PC-9 (cell line): ENCODE measurements around the gene CFAP20DC.

Experiments
- EZH2 ChIP-seq: fragments of 200-600 bp; sonication (generic); IDR thresholded peaks from 2 replicates; pipeline ENCODE4 v1.8.0; 2017; ENCODE audit warnings: antibody characterized with exemption, low read depth
- TF ChIP-seq, protein P1 (sequence below): fragments of 200-600 bp; sonication (generic); conservative IDR thresholded peaks from 2 replicates; pipeline ENCODE4 v1.6.1; 2017; ENCODE audit warnings: mixed run types, antibody characterized with exemption, mild to moderate bottlenecking, moderate library complexity

DNA sequence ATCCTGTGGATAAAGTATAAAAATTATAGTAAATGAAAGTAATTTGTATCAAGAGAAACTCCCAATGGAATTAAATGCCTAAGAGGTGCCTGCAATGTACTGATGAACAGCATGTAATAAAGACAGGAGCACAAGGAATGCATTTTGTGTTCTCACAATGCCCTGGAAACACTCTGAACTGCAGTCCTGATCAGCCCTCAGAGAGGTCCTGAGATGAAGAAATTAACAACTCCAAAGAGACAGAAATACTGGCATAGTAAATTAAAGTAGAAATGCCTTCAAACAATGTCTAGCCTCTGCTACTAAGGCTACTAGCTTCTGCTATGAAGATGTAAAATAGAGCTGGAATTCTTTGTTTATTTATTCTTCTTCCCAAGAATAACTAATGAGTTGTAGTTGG is 59.9 kb downstream of the CFAP20DC start:
- TF ChIP-seq, protein P1, sequence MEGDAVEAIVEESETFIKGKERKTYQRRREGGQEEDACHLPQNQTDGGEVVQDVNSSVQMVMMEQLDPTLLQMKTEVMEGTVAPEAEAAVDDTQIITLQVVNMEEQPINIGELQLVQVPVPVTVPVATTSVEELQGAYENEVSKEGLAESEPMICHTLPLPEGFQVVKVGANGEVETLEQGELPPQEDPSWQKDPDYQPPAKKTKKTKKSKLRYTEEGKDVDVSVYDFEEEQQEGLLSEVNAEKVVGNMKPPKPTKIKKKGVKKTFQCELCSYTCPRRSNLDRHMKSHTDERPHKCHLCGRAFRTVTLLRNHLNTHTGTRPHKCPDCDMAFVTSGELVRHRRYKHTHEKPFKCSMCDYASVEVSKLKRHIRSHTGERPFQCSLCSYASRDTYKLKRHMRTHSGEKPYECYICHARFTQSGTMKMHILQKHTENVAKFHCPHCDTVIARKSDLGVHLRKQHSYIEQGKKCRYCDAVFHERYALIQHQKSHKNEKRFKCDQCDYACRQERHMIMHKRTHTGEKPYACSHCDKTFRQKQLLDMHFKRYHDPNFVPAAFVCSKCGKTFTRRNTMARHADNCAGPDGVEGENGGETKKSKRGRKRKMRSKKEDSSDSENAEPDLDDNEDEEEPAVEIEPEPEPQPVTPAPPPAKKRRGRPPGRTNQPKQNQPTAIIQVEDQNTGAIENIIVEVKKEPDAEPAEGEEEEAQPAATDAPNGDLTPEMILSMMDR: no peak
- no peak for TF ChIP-seq EZH2
